Ammon's horn (tissue), 1 donor: ENCODE measurements around the gene FUBP3.
A peak's percentile ranks its signal among the peaks of the same experiment; 100 is the strongest.
"Not testable (repeated sequence)": the region's sequence is repeated elsewhere in the genome, so short reads cannot be mapped to it uniquely, and the experiment has no call there.

Experiments used
- DNase-seq: peaks from one replicate; pipeline ENCODE4 v3.0.0-alpha.2; 2016; ENCODE audit warnings: low spot score

The FUBP3 gene

GRCh38 chr9:130682421-130683121, 103.2 kb downstream of the FUBP3 start:
- DNase-seq = peak; percentile 89

- no peak for DNase-seq
Observed at GRCh38 chr9:130685104-130685503, 105.7 kb downstream of the FUBP3 start.

DNA sequence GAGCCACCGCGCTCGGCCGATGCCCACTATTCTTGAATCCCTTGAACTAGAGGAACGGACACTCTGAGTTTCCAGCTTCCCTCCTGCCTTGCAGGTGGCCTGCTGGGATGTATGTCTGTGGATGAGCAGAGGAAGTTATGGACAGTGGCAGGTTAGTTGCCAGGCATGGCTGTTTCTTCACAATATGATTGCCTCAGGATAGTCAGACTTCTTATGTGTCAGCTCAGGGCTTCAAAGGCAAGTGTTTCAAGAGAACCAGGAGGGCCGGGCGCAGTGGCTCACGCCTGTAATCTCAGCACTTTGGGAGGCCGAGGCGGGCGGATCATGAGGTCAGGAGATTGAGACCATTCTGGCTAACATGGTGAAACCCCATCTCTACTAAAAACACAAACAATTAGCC, 106.6 kb downstream of the FUBP3 start:
- DNase-seq = not testable (repeated sequence)

GRCh38 chr9:130687615-130688014, 108.2 kb downstream of the FUBP3 start:
- no peak for DNase-seq
